Vagina (tissue), 2 donors: Measurements from ENCODE around the gene CACNA1D. TPM values are rescaled to one million over a fixed set of nuclear protein-coding genes. Genes with fewer than 3 reads are reported as not detected.

ENCODE experiments used
- DNase-seq, 2 donors: peaks; one replicate each; pipeline ENCODE4 v3.0.0-alpha.2; 2017; ENCODE audit errors: extremely low spot score in 2 of 2
- H3K27ac ChIP-seq: fragments of 200-600 bp; sonication (generic); one replicate; pipeline ENCODE4 v1.5.1; 2019
- H3K27me3 ChIP-seq: fragments of 200-600 bp; sonication (generic); one replicate; pipeline ENCODE4 v1.5.1; 2019
- H3K36me3 ChIP-seq, 2 donors: fragments of 200-600 bp; sonication (generic); one replicate each; pipeline ENCODE4 v1.5.1; 2017 to 2019
- H3K4me1 ChIP-seq: fragments of 200-600 bp; sonication (generic); one replicate; pipeline ENCODE4 v1.5.1; 2019
- H3K4me3 ChIP-seq, 2 donors: fragments of 200-600 bp; sonication (generic); 1 replicate in 1 of 2; 2 replicates in 1 of 2; pipeline ENCODE4 v1.5.1; 2016 to 2019
- H3K9me3 ChIP-seq: fragments of 200-600 bp; sonication (generic); one replicate; pipeline ENCODE4 v1.5.1; 2019
- CTCF ChIP-seq, 3 experiments: fragments of 450-650 bp in 2 of 3; fragments of 200-600 bp in 1 of 3; sonication (generic) in 1 of 3; IDR thresholded peaks; one replicate each; pipeline ENCODE4 v1.5.1; 2017 to 2019; ENCODE audit warnings: antibody characterized with exemption in 3 of 3, mild to moderate bottlenecking in 2 of 3, moderate library complexity in 2 of 3
- POLR2A ChIP-seq, 2 donors: fragments of 450-650 bp; IDR thresholded peaks; one replicate each; pipeline ENCODE4 v1.6.1; 2017; ENCODE audit warnings: antibody characterized with exemption in 2 of 2, mild to moderate bottlenecking in 2 of 2, moderate library complexity in 2 of 2
- POLR2AphosphoS5 ChIP-seq, 2 donors: sonication (generic); formaldehyde crosslinking; IDR thresholded peaks; one replicate each; pipeline ENCODE4 v1.9.0; 2017; ENCODE audit warnings: antibody characterized with exemption in 2 of 2, mild to moderate bottlenecking in 2 of 2, low read depth in 1 of 2; ENCODE audit not compliant: insufficient read depth in 1 of 2
- intact Hi-C: fragments of 100-400 bp; cut with DNase I; formaldehyde crosslinking; loops from one replicate; pipeline ENCODE4 v1.15.1; 2023
- total RNA-seq: library from RNA; depleted of rRNA; stranded (reverse); fragments of >200 nt; gene quantifications from one replicate; pipeline ENCODE4 v1.2.3, GENCODE V29; 2016

Gene CACNA1D
- total RNA-seq, 1 donor from 2014 or later: 0.74 TPM

- no peaks in the 10 kb centered on the region for H3K9me3 ChIP-seq
- intact Hi-C loops: no loop called here
- no peaks in the 10 kb centered on the region for H3K27me3 ChIP-seq
- H3K4me3 ChIP-seq: no peak overlapping the region
- DNase-seq: no peak
- no peaks in the 10 kb centered on the region for H3K4me1 ChIP-seq
- H3K36me3 ChIP-seq: no peaks in the 10 kb centered on the region
- H3K27ac ChIP-seq: no peak overlapping the region
- TF ChIP-seq CTCF (IDR thresholded peaks at IDR 0.05) (no peak), POLR2AphosphoS5 (IDR thresholded peaks at IDR 0.05; ENCODE audit: insufficient read depth in 1 of 2, low read depth in 1 of 2) (no peak), POLR2A (IDR thresholded peaks at IDR 0.05) (no peak)
Observed at GRCh38 chr3:53513556-53514190, 19.3 kb downstream of the CACNA1D start.

GRCh38 chr3:53516339-53516738, 21.9 kb downstream of the CACNA1D start:
- no peaks in the 10 kb centered on the region for H3K4me1 ChIP-seq
- intact Hi-C loops: no loop called here
- no peaks in the 10 kb centered on the region for H3K9me3 ChIP-seq
- no peaks in the 10 kb centered on the region for H3K36me3 ChIP-seq
- no peak for DNase-seq
- H3K27ac ChIP-seq: no peak overlapping the region
- H3K27me3 ChIP-seq: no peaks in the 10 kb centered on the region
- H3K4me3 ChIP-seq: no peak overlapping the region
- TF ChIP-seq CTCF (IDR thresholded peaks at IDR 0.05): no peak
- no peak for TF ChIP-seq POLR2AphosphoS5 (IDR thresholded peaks at IDR 0.05; ENCODE audit: insufficient read depth in 1 of 2, low read depth in 1 of 2)
- no peak for TF ChIP-seq POLR2A (IDR thresholded peaks at IDR 0.05)

GRCh38 chr3:53518495-53518981, 24.1 kb downstream of the CACNA1D start:
- no peak for DNase-seq
- Histone ChIP-seq H3K36me3 (no peaks in the 10 kb centered on the region), H3K4me1 (no peaks in the 10 kb centered on the region), H3K9me3 (no peaks in the 10 kb centered on the region), H3K4me3 (no peak overlapping the region), H3K27ac (no peak overlapping the region), H3K27me3 (no peaks in the 10 kb centered on the region)
- intact Hi-C loops: no loop called here
- TF ChIP-seq POLR2AphosphoS5 (IDR thresholded peaks at IDR 0.05; ENCODE audit: insufficient read depth in 1 of 2, low read depth in 1 of 2) (no peak), CTCF (IDR thresholded peaks at IDR 0.05) (no peak), POLR2A (IDR thresholded peaks at IDR 0.05) (no peak)

GRCh38 chr3:53519065-53519709, 24.8 kb downstream of the CACNA1D start:
- H3K9me3 ChIP-seq: no peaks in the 10 kb centered on the region
- no peaks in the 10 kb centered on the region for H3K27me3 ChIP-seq
- H3K4me3 ChIP-seq: no peak overlapping the region
- TF ChIP-seq POLR2A (IDR thresholded peaks at IDR 0.05): no peak
- no peak for TF ChIP-seq CTCF (IDR thresholded peaks at IDR 0.05)
- TF ChIP-seq POLR2AphosphoS5 (IDR thresholded peaks at IDR 0.05; ENCODE audit: insufficient read depth in 1 of 2, low read depth in 1 of 2): no peak
- intact Hi-C loops: no loop called here
- no peaks in the 10 kb centered on the region for H3K36me3 ChIP-seq
- H3K27ac ChIP-seq: no peak overlapping the region
- H3K4me1 ChIP-seq: no peaks in the 10 kb centered on the region
- no peak for DNase-seq

GRCh38 chr3:53523346-53523745, 28.9 kb downstream of the CACNA1D start:
- intact Hi-C loops: no loop called here

More at GRCh38 chr3:53523346-53523745, 28.9 kb downstream of the CACNA1D start:
- Histone ChIP-seq H3K27me3 (no peaks in the 10 kb centered on the region), H3K27ac (no peak overlapping the region), H3K36me3 (no peaks in the 10 kb centered on the region), H3K9me3 (no peaks in the 10 kb centered on the region), H3K4me3 (no peak overlapping the region), H3K4me1 (no peaks in the 10 kb centered on the region)
- TF ChIP-seq POLR2AphosphoS5 (IDR thresholded peaks at IDR 0.05; ENCODE audit: insufficient read depth in 1 of 2, low read depth in 1 of 2): no peak
- TF ChIP-seq POLR2A (IDR thresholded peaks at IDR 0.05): no peak
- TF ChIP-seq CTCF (IDR thresholded peaks at IDR 0.05): no peak
- DNase-seq: no peak
